ENCODE results near the gene RAB6A.

Gene RAB6A

DNA sequence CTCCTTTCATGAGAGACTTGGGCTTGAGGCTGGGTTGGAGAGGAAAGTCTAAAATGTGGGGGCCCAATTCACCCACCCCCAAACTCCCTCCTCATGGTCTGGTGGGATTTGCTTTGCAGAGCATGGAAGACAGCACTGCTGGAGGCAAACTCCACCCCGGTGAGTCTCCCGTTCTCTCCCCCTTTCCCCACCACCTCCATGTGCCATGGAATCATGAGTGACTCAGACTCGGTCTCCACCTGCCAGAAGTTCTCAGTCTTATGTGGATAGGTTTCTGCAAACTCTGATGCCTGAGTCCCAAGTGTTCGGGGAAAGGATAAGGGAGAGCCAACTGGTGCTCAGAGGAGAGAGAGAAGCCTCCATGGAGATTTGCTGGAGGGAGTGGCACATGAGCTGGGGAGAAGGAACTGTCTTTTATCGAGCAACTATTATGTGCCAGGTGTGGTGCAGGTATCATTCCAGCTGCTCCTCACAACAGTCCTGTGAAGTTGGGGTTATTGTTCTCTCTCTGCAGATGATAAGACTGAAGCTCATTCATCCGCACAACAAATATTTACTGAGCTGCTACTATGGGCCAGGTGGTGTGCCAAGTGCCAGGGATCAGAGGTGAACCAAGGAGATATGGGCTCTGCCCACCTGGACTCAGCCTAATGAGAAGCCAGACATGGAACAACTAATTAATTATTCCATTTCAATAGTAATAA is 107.9 kb downstream of the RAB6A start:
- Histone ChIP-seq H2AFZ (ENCODE audit: low read depth, low read length) (no peak overlapping the region), H3K27me3 (ENCODE audit: insufficient read depth, low read length) (no peaks in the 10 kb centered on the region), H3K9me3 (ENCODE audit: low read length) (no peaks in the 10 kb centered on the region), H3K4me3 (ENCODE audit: low read length) (no peak overlapping the region), H3K4me1 (ENCODE audit: insufficient read depth, low read length) (peaks cover 41% of the 10 kb centered on the region), H3K36me3 (ENCODE audit: insufficient read depth, low read length) (no peaks in the 10 kb centered on the region)

DNA sequence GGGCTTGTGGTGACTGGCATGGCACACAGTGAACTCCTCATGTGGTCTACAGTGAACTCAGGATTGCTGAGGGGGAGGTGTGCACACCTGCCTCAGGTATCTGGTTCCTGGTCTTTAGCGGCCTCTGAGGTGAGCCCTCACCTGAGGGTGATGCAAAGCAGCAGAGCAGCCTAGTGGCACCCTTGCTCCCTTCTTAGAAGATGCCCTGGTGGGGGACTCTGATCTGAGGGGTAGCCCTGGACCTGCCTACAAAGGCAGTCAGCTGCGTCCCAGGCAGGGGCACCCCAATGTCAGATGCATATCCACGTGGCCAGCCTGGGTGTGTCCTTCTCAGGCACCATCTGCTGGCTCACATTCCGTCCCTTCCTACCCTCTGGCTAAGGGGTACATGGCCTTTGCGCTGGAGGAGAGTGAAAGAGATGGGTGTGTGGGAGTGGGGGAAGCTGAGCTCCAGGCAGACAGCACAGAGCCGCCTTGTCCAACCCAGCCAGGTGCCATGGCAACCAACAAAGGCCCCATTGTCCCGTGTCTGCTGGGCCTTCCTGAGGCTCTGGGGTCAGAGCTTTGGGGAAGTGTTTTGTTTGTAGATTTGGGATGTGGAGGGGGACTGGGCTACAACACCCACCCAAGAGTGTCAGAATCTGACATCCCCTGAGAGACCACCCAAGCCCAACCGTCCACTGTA is 108.7 kb downstream of the RAB6A start:
- Histone ChIP-seq H3K9me3 (ENCODE audit: low read length) (no peaks in the 10 kb centered on the region), H3K4me1 (ENCODE audit: insufficient read depth, low read length) (peaks cover 47% of the 10 kb centered on the region), H3K4me3 (ENCODE audit: low read length) (no peak overlapping the region), H3K27me3 (ENCODE audit: insufficient read depth, low read length) (no peaks in the 10 kb centered on the region), H2AFZ (ENCODE audit: low read depth, low read length) (no peak overlapping the region), H3K36me3 (ENCODE audit: insufficient read depth, low read length) (no peaks in the 10 kb centered on the region)

DNA sequence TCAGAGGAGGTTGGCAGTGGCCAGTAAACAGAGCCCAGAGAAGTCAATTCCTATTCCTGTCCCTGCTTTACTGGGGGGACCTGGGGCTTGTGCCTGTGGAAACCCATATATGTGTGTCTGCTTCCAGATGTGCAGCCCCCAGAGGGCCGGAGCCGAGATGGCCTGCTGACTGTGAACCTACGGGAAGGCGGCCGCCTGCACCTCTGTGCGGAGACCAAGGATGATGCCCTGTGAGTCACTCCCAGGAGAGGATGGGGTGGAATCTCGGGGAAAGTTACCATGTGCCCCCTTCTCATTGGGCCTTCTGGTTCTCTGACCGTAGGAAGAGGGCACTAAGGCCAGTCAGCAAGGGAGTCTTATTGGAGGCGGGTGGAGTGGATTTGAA is 109.2 kb downstream of the RAB6A start:
- Histone ChIP-seq H2AFZ (ENCODE audit: low read depth, low read length) (no peak overlapping the region), H3K27me3 (ENCODE audit: insufficient read depth, low read length) (no peaks in the 10 kb centered on the region), H3K4me3 (ENCODE audit: low read length) (no peak overlapping the region), H3K36me3 (ENCODE audit: insufficient read depth, low read length) (no peaks in the 10 kb centered on the region), H3K9me3 (ENCODE audit: low read length) (no peaks in the 10 kb centered on the region), H3K4me1 (ENCODE audit: insufficient read depth, low read length) (peaks cover 52% of the 10 kb centered on the region)

DNA sequence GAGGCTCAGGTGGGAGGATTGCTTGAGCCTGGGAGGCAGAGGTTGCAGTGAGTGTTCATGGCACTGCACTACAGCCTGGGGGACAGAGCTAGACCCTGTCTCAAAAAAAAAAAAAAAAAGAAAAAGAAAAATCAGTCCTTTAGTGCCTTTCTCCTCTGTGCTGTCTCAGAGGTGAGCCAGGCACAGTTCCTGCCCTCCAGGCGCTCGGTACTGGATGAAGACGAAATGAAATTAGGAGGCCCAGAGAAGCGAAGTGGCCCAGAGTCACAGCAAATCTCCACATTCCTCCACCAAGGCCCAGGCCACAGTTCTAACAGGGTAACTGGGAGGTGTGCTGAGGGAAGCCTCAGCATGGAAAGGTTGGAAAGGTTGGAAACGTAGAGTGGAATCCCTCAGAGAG is 109.6 kb downstream of the RAB6A start:
- H3K4me1 ChIP-seq (ENCODE audit: insufficient read depth, low read length), result peaks cover 56% of the 10 kb centered on the region
- no peaks in the 10 kb centered on the region for H3K9me3 ChIP-seq (ENCODE audit: low read length)
- no peak overlapping the region for H3K4me3 ChIP-seq (ENCODE audit: low read length)
- H3K27me3 ChIP-seq (ENCODE audit: insufficient read depth, low read length), result no peaks in the 10 kb centered on the region
- H3K36me3 ChIP-seq (ENCODE audit: insufficient read depth, low read length), result no peaks in the 10 kb centered on the region
- H2AFZ ChIP-seq (ENCODE audit: low read depth, low read length), result no peak overlapping the region

DNA sequence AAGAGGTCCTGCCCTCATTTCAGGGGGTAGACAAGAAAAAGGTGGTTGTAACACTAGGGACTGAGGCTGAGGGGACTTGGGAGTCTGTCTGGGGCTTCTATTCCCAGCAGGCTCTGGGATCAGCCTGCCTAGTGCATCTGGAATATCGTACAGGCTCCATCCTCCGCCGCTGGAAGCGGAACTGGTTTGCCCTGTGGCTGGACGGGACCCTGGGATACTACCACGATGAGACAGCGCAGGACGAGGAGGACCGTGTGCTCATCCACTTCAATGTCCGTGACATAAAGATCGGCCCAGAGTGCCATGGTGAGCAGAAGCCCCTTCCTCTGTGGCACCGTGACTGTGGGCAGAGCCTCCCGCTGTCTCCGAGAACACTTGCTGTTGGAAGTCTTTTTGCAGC is 110.5 kb downstream of the RAB6A start:
- Histone ChIP-seq H3K4me1 (ENCODE audit: insufficient read depth, low read length) (peaks cover 65% of the 10 kb centered on the region), H3K36me3 (ENCODE audit: insufficient read depth, low read length) (no peaks in the 10 kb centered on the region), H3K27me3 (ENCODE audit: insufficient read depth, low read length) (no peaks in the 10 kb centered on the region), H3K9me3 (ENCODE audit: low read length) (no peaks in the 10 kb centered on the region), H2AFZ (ENCODE audit: low read depth, low read length) (no peak overlapping the region), H3K4me3 (ENCODE audit: low read length) (no peak overlapping the region)

DNA sequence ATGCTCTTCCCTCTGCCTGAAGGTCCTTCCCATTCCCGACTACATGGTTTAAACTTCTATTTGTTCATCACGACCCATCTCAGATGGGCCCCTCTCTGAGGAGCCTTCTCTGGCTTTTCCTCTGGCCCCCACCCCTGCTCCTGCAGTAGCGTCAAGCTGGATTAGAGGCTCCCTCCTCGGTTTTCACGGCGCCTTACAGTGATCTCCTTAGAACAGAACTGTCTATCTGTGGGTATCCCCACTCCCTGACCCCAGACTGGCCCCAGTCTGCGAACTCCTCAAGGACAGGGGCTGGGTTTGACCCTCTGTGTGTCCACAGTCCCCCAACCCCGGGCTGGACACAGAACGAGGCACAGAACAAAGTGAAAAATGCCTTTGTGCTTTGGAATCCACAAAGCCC is 111.7 kb downstream of the RAB6A start:
- no peak overlapping the region for H2AFZ ChIP-seq (ENCODE audit: low read depth, low read length)
- no peaks in the 10 kb centered on the region for H3K36me3 ChIP-seq (ENCODE audit: insufficient read depth, low read length)
- no peak overlapping the region for H3K4me3 ChIP-seq (ENCODE audit: low read length)
- peaks cover 61% of the 10 kb centered on the region for H3K4me1 ChIP-seq (ENCODE audit: insufficient read depth, low read length)
- no peaks in the 10 kb centered on the region for H3K9me3 ChIP-seq (ENCODE audit: low read length)
- H3K27me3 ChIP-seq (ENCODE audit: insufficient read depth, low read length), result no peaks in the 10 kb centered on the region

DNA sequence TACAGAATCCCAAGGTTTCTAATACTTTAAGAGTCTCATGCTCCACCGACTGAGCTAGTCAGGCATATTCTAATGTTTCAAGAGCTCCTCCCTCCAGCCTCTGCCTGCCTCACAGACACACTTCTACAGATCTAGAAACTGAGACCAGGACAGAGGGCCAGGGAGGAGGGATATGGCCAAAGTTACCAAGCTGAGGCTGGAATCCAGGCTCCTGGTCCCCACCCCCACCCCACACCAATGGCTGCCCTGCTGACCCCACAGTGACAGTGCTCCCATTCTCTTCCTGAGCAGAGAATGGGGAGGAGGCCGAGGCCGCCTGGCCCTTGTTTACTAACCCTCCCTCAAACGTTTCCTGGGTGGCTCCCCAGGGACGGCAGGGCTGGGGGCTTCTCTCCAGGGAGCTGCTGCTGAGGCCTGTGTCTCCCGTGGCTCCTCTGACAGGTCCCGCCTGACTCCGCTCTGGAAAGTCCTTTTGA is 112.3 kb downstream of the RAB6A start:
- H2AFZ ChIP-seq (ENCODE audit: low read depth, low read length), result peak overlapping the region; percentile 13
- no peak overlapping the region for H3K4me3 ChIP-seq (ENCODE audit: low read length)
- peaks cover 61% of the 10 kb centered on the region for H3K4me1 ChIP-seq (ENCODE audit: insufficient read depth, low read length)
- H3K27me3 ChIP-seq (ENCODE audit: insufficient read depth, low read length), result no peaks in the 10 kb centered on the region
- no peaks in the 10 kb centered on the region for H3K36me3 ChIP-seq (ENCODE audit: insufficient read depth, low read length)
- H3K9me3 ChIP-seq (ENCODE audit: low read length), result no peaks in the 10 kb centered on the region

DNA sequence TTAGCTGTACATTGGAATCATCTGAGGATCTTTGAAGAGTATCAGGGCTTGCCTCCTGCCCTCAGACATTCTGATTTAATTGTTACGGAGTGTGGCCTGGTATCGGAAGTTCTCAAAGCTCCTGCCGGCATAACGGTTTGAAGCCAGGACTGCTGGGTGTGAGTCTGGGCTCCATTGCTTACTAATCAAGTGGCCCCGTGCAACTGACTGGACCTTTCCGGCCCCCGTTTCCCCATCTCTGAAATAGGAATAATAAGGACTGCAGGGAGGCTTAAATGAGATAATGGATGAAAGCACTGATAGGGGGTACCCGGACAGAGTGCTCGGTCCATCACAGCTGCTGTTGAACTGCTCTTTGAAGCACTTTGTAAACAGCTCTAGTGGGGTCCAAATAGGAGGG is 112.8 kb downstream of the RAB6A start:
- H2AFZ ChIP-seq (ENCODE audit: low read depth, low read length), result peak overlapping the region; percentile 13
- H3K36me3 ChIP-seq (ENCODE audit: insufficient read depth, low read length), result no peaks in the 10 kb centered on the region
- H3K9me3 ChIP-seq (ENCODE audit: low read length), result no peaks in the 10 kb centered on the region
- H3K27me3 ChIP-seq (ENCODE audit: insufficient read depth, low read length), result no peaks in the 10 kb centered on the region
- no peak overlapping the region for H3K4me3 ChIP-seq (ENCODE audit: low read length)
- peaks cover 61% of the 10 kb centered on the region for H3K4me1 ChIP-seq (ENCODE audit: insufficient read depth, low read length)

DNA sequence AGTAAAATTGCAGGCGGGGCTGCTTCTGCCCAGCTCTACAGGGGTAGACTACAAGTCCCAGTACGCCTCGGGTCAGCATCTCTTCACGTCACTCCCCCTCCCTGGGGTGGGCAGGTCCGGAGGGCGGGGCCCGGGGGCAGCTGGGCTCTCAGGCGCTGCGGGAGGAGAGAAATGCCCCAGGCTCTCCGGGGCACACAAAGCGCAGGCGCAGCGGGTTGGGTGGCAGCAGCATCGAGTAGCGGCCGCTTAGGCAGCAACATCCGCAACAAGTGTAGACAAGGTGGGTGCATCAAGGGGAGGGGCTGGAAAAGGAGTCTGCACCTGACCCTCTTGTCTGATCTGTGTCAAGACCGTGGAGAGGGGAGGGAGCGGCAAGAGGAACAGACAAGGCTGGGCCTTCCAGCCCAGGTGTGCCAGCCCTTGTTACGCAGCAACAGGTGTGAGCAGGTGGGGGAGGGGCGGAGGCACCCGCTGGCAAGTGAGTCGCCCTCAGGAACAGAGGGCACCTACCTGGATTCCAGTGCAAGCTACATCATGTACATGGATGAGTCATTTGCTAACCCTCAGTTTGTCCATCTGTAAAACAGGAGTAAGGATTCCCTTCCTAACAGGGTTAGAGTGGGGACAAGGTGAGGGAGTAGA is 113.3 kb downstream of the RAB6A start:
- Histone ChIP-seq H3K27me3 (ENCODE audit: insufficient read depth, low read length) (no peaks in the 10 kb centered on the region), H3K9me3 (ENCODE audit: low read length) (no peaks in the 10 kb centered on the region), H3K36me3 (ENCODE audit: insufficient read depth, low read length) (no peaks in the 10 kb centered on the region), H2AFZ (ENCODE audit: low read depth, low read length) (no peak overlapping the region), H3K4me1 (ENCODE audit: insufficient read depth, low read length) (peaks cover 55% of the 10 kb centered on the region), H3K4me3 (ENCODE audit: low read length) (no peak overlapping the region)

DNA sequence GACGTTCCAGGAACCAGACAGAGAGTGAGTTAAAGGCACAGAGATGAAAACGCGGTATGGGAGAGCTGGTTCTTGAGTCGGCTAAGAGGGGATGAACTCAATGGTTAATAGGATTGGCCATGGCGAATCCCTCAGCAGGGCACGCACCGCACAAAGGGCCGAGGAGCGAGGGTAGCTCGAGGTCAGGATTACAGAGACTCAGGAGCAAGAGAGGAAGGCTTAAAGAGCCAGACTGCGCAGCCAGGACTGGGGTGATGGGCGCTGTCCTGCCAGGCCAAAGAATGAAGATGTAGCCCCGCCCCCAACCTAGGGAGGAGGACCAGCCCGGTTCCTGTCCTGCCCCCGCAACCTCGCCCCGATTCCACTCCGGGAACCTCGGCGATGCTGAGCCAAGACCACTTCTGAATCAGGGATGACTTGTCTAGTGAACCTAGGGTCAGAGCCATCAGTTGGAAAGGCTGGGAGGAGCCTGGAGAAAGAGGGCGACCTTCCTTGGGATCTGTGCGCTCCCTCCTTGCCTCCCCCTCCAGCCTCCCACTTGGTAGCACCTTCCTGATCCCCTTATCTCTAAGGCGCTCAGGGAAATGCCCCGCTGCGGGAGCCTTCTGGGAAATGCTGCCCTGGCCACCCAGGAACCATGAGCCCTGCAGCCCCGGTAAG is 114.8 kb downstream of the RAB6A start, which contains the start of gene PLEKHB1:
PLEKHB1 (plus strand) TSS at position 610 of the 660 bp plus-strand sequence; CDS start at position 638, 28 bp downstream.
- Histone ChIP-seq H3K36me3 (ENCODE audit: insufficient read depth, low read length) (no peaks in the 10 kb centered on the region), H3K9me3 (ENCODE audit: low read length) (no peaks in the 10 kb centered on the region), H2AFZ (ENCODE audit: low read depth, low read length) (peak within 1 kb of the TSS; percentile 8), H3K27me3 (ENCODE audit: insufficient read depth, low read length) (no peaks in the 10 kb centered on the region), H3K4me3 (ENCODE audit: low read length) (no peak within 1 kb of the TSS), H3K4me1 (ENCODE audit: insufficient read depth, low read length) (peaks cover 42% of the 10 kb centered on the region)

DNA sequence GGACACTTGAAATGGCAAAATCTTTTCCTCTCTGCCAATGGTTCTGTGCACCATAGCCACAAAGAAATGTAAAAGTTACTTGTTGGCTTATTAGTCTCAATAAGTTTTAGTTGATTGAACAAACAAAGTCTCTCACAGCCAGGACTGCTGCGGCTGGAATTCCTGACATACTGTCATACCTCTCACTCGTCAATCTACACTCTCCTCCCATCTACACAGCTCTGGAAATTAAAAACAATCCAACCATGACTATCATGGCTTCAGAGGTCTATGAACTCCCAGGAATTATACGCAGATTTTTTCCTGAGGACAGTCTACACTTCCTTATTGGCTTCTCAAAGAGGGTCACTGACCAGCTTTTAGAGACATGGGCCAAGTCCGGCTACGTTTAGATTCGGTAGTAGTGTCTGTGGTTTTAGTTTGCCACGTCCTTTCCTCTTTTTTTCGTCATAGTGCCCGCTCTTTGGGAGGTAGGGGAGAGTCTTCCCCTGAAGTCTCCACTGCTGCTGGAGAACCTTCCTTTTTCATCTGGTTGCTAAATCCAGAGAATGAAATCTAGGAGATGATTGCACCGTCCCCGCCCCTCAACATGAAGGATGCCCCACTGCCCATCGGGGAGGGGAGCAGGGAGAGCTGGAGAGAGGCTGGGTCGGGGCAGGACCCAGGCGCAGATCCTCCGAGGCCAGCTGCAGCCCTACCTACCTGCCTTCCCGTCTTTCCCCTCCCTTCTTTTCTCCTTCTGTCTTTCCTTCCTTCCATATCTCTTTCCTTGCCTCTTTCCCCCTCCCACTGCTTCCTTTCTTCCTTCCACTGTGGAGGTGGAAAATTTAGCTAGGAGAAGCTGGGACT is 115.5 kb downstream of the RAB6A start:
- H3K9me3 ChIP-seq (ENCODE audit: low read length), result no peaks in the 10 kb centered on the region
- no peaks in the 10 kb centered on the region for H3K27me3 ChIP-seq (ENCODE audit: insufficient read depth, low read length)
- H3K4me3 ChIP-seq (ENCODE audit: low read length), result no peak overlapping the region
- peak overlapping the region; percentile 8 for H2AFZ ChIP-seq (ENCODE audit: low read depth, low read length)
- peaks cover 42% of the 10 kb centered on the region for H3K4me1 ChIP-seq (ENCODE audit: insufficient read depth, low read length)
- H3K36me3 ChIP-seq (ENCODE audit: insufficient read depth, low read length), result no peaks in the 10 kb centered on the region

DNA sequence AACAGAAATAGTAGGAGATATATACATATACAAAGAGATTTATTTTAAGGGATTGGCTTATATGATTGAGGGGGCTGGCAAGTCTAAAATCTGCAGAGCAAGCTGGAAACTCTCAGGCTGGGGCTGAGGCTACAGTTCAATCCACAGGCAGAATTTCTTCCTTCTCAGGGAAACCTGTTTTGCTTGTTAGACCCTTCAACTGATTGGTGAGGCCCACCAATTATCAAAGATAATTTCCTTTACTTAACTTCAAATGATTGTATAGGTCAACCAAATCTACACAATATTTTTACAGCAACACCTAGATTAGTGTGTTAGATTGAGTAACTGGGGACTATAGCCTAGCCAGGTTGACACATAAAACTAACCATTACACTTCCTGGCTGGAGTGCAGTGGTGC is 119.2 kb downstream of the RAB6A start:
- Histone ChIP-seq H3K27me3 (ENCODE audit: insufficient read depth, low read length) (no peaks in the 10 kb centered on the region), H2AFZ (ENCODE audit: low read depth, low read length) (no peak overlapping the region), H3K36me3 (ENCODE audit: insufficient read depth, low read length) (no peaks in the 10 kb centered on the region)

More for the DNA sequence above, 119.2 kb downstream of the RAB6A start:
- H3K4me1 ChIP-seq (ENCODE audit: insufficient read depth, low read length), result peaks cover 14% of the 10 kb centered on the region
- H3K4me3 ChIP-seq (ENCODE audit: low read length), result no peak overlapping the region
- H3K9me3 ChIP-seq (ENCODE audit: low read length), result no peaks in the 10 kb centered on the region

Data from neuron (in vitro differentiated cells).